OCI-LY3 (cell line): ENCODE results near the gene LPCAT2.

Experiments used
- EZH2phosphoT487 ChIP-seq: fragments of 200-600 bp; shearing (Covaris generic); IDR thresholded peaks from 2 replicates; pipeline ENCODE4 v1.6.1; 2018; ENCODE audit warnings: antibody characterized with exemption, mixed run types, low read depth
- TF ChIP-seq, protein P1 (sequence below): fragments of 200-600, 300-600 bp; sonication (generic); IDR thresholded peaks from 2 replicates; pipeline ENCODE4 v1.5.1; 2014; ENCODE audit warnings: antibody characterized with exemption, low read length, low read depth

DNA sequence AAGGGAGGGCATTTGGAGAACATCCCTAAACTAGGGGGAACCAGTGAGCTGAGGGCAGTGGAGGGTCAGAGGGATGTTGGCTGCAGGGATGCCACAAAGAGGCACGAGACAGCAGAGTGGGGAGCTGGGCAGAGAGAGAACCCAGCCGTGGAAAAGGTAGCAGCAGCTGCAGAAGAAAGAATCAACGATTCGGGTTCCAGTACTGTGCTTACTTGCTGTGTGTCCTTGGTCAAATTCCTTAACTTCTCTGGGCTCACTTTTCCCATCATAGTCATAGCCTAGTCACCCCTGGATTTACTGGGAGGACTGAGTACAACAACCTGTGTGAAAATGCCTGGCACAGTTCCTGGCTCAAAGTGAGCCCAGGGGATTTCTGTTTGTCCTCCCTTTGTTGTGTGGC, 42.7 kb upstream of the LPCAT2 start:
- TF ChIP-seq, protein P1, sequence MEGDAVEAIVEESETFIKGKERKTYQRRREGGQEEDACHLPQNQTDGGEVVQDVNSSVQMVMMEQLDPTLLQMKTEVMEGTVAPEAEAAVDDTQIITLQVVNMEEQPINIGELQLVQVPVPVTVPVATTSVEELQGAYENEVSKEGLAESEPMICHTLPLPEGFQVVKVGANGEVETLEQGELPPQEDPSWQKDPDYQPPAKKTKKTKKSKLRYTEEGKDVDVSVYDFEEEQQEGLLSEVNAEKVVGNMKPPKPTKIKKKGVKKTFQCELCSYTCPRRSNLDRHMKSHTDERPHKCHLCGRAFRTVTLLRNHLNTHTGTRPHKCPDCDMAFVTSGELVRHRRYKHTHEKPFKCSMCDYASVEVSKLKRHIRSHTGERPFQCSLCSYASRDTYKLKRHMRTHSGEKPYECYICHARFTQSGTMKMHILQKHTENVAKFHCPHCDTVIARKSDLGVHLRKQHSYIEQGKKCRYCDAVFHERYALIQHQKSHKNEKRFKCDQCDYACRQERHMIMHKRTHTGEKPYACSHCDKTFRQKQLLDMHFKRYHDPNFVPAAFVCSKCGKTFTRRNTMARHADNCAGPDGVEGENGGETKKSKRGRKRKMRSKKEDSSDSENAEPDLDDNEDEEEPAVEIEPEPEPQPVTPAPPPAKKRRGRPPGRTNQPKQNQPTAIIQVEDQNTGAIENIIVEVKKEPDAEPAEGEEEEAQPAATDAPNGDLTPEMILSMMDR, result no peak
- no peak for TF ChIP-seq EZH2phosphoT487
